Keratinocyte (primary cell): ENCODE results near the gene ALDH3A1. TPM values are rescaled to one million over a fixed set of nuclear protein-coding genes. Genes with fewer than 3 reads are reported as not detected.

Source experiments
- DNase-seq: peaks from one replicate; pipeline ENCODE4 v3.0.0-alpha.2; 2011; ENCODE audit warnings: low read depth, missing footprints, low spot score
- FAIRE-seq: peaks from 2 replicates; lab custom pipeline; 2011; peaks lifted over from hg19 to GRCh38; lab: Jason Lieb, UNC
- H2AFZ ChIP-seq: 2 replicates; pipeline ENCODE4 v1.6.0; 2012; ENCODE audit warnings: low read length, control low read depth, inconsistent platforms; ENCODE audit not compliant: control insufficient read depth
- H3K27ac ChIP-seq: 2 replicates; pipeline ENCODE4 v1.5.1; 2011; ENCODE audit warnings: low read length; ENCODE audit not compliant: control insufficient read depth, insufficient read depth
- H3K27me3 ChIP-seq: 3 replicates; pipeline ENCODE4 v1.6.0; 2011; ENCODE audit warnings: low read length; ENCODE audit not compliant: control insufficient read depth, insufficient read depth; ENCODE audit errors: extremely low read depth
- H3K36me3 ChIP-seq, 2 experiments: 2 replicates in 1 of 2; 3 replicates in 1 of 2; pipeline ENCODE4 v1.5.1; 2011; ENCODE audit warnings: low read length in 2 of 2, mild to moderate bottlenecking in 1 of 2; ENCODE audit not compliant: control insufficient read depth in 2 of 2, insufficient read depth in 2 of 2; ENCODE audit errors: extremely low read depth in 1 of 2
- H3K4me1 ChIP-seq: 3 replicates; pipeline ENCODE4 v1.5.1; 2011; ENCODE audit warnings: low read length; ENCODE audit not compliant: control insufficient read depth, insufficient read depth; ENCODE audit errors: extremely low read depth
- H3K4me2 ChIP-seq: 3 replicates; pipeline ENCODE4 v1.6.0; 2011; ENCODE audit warnings: low read depth, low read length; ENCODE audit not compliant: control insufficient read depth, insufficient read depth; ENCODE audit errors: extremely low read depth
- H3K4me3 ChIP-seq, 3 experiments: fragments of 200-600 bp in 1 of 3; sonication (generic) in 1 of 3; 2 replicates in 2 of 3; 3 replicates in 1 of 3; pipeline ENCODE4 v1.5.1; 2011 to 2016; ENCODE audit warnings: low read length in 3 of 3, mild to moderate bottlenecking in 3 of 3, control low read depth in 2 of 3, inconsistent platforms in 1 of 3, low read depth in 1 of 3, mixed read lengths in 1 of 3, mixed run types in 1 of 3, moderate library complexity in 1 of 3; ENCODE audit not compliant: control insufficient read depth in 2 of 3, insufficient read depth in 2 of 3; ENCODE audit errors: extremely low read depth in 1 of 3
- H3K79me2 ChIP-seq: 2 replicates; pipeline ENCODE4 v1.6.0; 2012; ENCODE audit warnings: low read length; ENCODE audit not compliant: control insufficient read depth, insufficient read depth
- H3K9ac ChIP-seq: 3 replicates; pipeline ENCODE4 v1.6.0; 2011; ENCODE audit warnings: low read length; ENCODE audit not compliant: control insufficient read depth, insufficient read depth; ENCODE audit errors: extremely low read depth
- H3K9me1 ChIP-seq: 3 replicates; pipeline ENCODE4 v1.6.0; 2011; ENCODE audit warnings: low read length; ENCODE audit not compliant: control insufficient read depth, insufficient read depth; ENCODE audit errors: extremely low read depth
- H3K9me3 ChIP-seq: 2 replicates; pipeline ENCODE4 v1.5.1; 2012; ENCODE audit warnings: low read depth, low read length; ENCODE audit not compliant: control insufficient read depth
- H4K20me1 ChIP-seq: 3 replicates; pipeline ENCODE4 v1.6.0; 2011; ENCODE audit warnings: low read length; ENCODE audit not compliant: control insufficient read depth, insufficient read depth; ENCODE audit errors: extremely low read depth
- EZH2 ChIP-seq: IDR thresholded peaks from one replicate; pipeline ENCODE4 v1.6.1; 2012; ENCODE audit warnings: inconsistent platforms, mild to moderate bottlenecking, low read length, moderate library complexity
- dilution Hi-C: fragments of 300-500 bp; cut with MboI; formaldehyde crosslinking; loops from one replicate; pipeline ENCODE4 v1.7.0; 2020; ENCODE audit warnings: low sequenced_read_pairs; ENCODE audit not compliant: extremely low pct_ligation_motif_present
- polyA plus RNA-seq, 5 experiments: library from polyadenylated mRNA; depleted of rRNA in 3 of 5; stranded (reverse) in 3 of 5; stranded (forward) in 1 of 5; unstranded in 1 of 5; fragments of >200 nt; gene quantifications; 1 replicate in 1 of 5; 2 replicates in 3 of 5; 3 replicates in 1 of 5; pipeline versions ENCODE4 v1.2.1 to v1.2.3, GENCODE V29; 2011 to 2012; ENCODE audit warnings: missing spikeins in 2 of 5, low read depth in 1 of 5, low replicate concordance in 1 of 5
- TF ChIP-seq, protein P1 (sequence below), 3 experiments: IDR thresholded peaks in 1 of 3; conservative IDR thresholded peaks in 1 of 3; optimal IDR thresholded peaks in 1 of 3; 2 replicates in 2 of 3; 3 replicates in 1 of 3; pipeline versions ENCODE3 to v1.5.1; 2011; ENCODE audit warnings: low read length in 3 of 3, mild to moderate bottlenecking in 3 of 3, moderate library complexity in 2 of 3, control low read depth in 1 of 3, inconsistent platforms in 1 of 3; ENCODE audit not compliant: insufficient read depth in 2 of 3; ENCODE audit errors: extremely low read depth in 1 of 3

Gene ALDH3A1
- polyA plus RNA-seq, 1 donor (not counting 4 experiments of a cell fraction or from before 2014, with no cell fraction given), result 5.8 TPM

- H3K27me3 ChIP-seq, result no peaks in the 10 kb centered on the region
- no peak overlapping the region for H3K9ac ChIP-seq
- TF ChIP-seq EZH2, result no peak
- TF ChIP-seq, protein P1, sequence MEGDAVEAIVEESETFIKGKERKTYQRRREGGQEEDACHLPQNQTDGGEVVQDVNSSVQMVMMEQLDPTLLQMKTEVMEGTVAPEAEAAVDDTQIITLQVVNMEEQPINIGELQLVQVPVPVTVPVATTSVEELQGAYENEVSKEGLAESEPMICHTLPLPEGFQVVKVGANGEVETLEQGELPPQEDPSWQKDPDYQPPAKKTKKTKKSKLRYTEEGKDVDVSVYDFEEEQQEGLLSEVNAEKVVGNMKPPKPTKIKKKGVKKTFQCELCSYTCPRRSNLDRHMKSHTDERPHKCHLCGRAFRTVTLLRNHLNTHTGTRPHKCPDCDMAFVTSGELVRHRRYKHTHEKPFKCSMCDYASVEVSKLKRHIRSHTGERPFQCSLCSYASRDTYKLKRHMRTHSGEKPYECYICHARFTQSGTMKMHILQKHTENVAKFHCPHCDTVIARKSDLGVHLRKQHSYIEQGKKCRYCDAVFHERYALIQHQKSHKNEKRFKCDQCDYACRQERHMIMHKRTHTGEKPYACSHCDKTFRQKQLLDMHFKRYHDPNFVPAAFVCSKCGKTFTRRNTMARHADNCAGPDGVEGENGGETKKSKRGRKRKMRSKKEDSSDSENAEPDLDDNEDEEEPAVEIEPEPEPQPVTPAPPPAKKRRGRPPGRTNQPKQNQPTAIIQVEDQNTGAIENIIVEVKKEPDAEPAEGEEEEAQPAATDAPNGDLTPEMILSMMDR (optimal IDR thresholded peaks at IDR 0.05 in 1 of 3, IDR thresholded peaks at IDR 0.05 in 1 of 3, conservative IDR thresholded peaks at IDR 0.05 in 1 of 3; ENCODE audit: extremely low read depth in 1 of 3, insufficient read depth in 2 of 3, low read length in 3 of 3), result no peak
- H3K27ac ChIP-seq, result no peak overlapping the region
- H2AFZ ChIP-seq, result no peak overlapping the region
- no peak overlapping the region for H3K4me3 ChIP-seq
- peaks cover 8% of the 10 kb centered on the region for H3K4me1 ChIP-seq
- FAIRE-seq, result no peak
- no peaks in the 10 kb centered on the region for H4K20me1 ChIP-seq
- no peaks in the 10 kb centered on the region for H3K36me3 ChIP-seq
- H3K79me2 ChIP-seq, result no peaks in the 10 kb centered on the region
- H3K4me2 ChIP-seq, result no peak overlapping the region
- DNase-seq, result no peak
- dilution Hi-C loops, result no loop called here
- no peaks in the 10 kb centered on the region for H3K9me3 ChIP-seq
- no peaks in the 10 kb centered on the region for H3K9me1 ChIP-seq
Measured at GRCh38 chr17:19702217-19702641, 45.9 kb downstream of the ALDH3A1 start.

Other genes with a start within 250 kb of the ALDH3A1 start
- gene SLC47A1, start 214.4 kb downstream of the ALDH3A1 start, polyA plus RNA-seq, result 0.05 to 0.23 TPM (median 0.07 TPM) in 3 replicates
- 45.5 to 77.6 TPM (median 62.2 TPM) in 3 replicates for gene ALDH3A2, start 99.5 kb downstream of the ALDH3A1 start, polyA plus RNA-seq
- 0.15 to 2.2 TPM (median 0.88 TPM) in 3 replicates for gene SLC47A2, start 31.7 kb downstream of the ALDH3A1 start, polyA plus RNA-seq
- 16.8 to 23.2 TPM (median 22.1 TPM) in 3 replicates for gene ULK2, start 119.6 kb upstream of the ALDH3A1 start, polyA plus RNA-seq
- gene AKAP10, start 229.5 kb upstream of the ALDH3A1 start, polyA plus RNA-seq, result 20.1 to 30.8 TPM (median 26.5 TPM) in 3 replicates